SK-N-SH treated with all-trans-retinoic acid at 6 μM for 48 hours (cell line): ENCODE results near the gene SP3.

ENCODE experiments used
- ATAC-seq: fragments of 200-7000 bp; cut with Tn5 transposase; 3 replicates; pipeline ENCODE4 v1.9.1; 2020; ENCODE audit warnings: mild to moderate bottlenecking, moderate library complexity
- ARNTL ChIP-seq: fragments of 450-650 bp; formaldehyde crosslinking; IDR thresholded peaks from 2 replicates; pipeline ENCODE4 v1.5.0; 2020; ENCODE audit warnings: low read depth, mild to moderate bottlenecking, moderate library complexity, borderline replicate concordance
- BACH2 ChIP-seq: fragments of 250-450 bp; sonication (Bioruptor Pico); IDR thresholded peaks from 2 replicates; pipeline ENCODE4 v1.9.0; 2021; ENCODE audit warnings: mild to moderate bottlenecking, borderline replicate concordance
- CREB5 ChIP-seq: fragments of 250-450 bp; sonication (Bioruptor Pico); IDR thresholded peaks from 2 replicates; pipeline ENCODE4 v1.5.1; 2020; ENCODE audit warnings: low read depth, mild to moderate bottlenecking, moderate library complexity
- CSDC2 ChIP-seq: fragments of 250-450 bp; sonication (Bioruptor Pico); IDR thresholded peaks from 2 replicates; pipeline ENCODE4 v1.5.0; 2020; ENCODE audit warnings: mild to moderate bottlenecking, moderate library complexity
- ESRRG ChIP-seq: fragments of 250-450 bp; sonication (Bioruptor Pico); IDR thresholded peaks from 2 replicates; pipeline ENCODE4 v1.6.1; 2021; ENCODE audit warnings: mild to moderate bottlenecking
- GLIS3 ChIP-seq: fragments of 250-450 bp; sonication (Bioruptor Pico); IDR thresholded peaks from 2 replicates; pipeline ENCODE4 v1.5.0; 2020; ENCODE audit warnings: mild to moderate bottlenecking, moderate library complexity
- ISL1 ChIP-seq: fragments of 250-450 bp; sonication (Bioruptor Pico); IDR thresholded peaks from 2 replicates; pipeline ENCODE4 v2.1.2; 2022; ENCODE audit warnings: mild to moderate bottlenecking, moderate library complexity
- OSR1 ChIP-seq: fragments of 250-450 bp; sonication (Bioruptor Pico); IDR thresholded peaks from 2 replicates; pipeline ENCODE4 v1.8.0; 2022; ENCODE audit warnings: moderate library complexity, mild to moderate bottlenecking, inconsistent platforms
- PPARA ChIP-seq: fragments of 250-450 bp; sonication (Bioruptor Pico); IDR thresholded peaks from 2 replicates; pipeline ENCODE4 v1.5.0; 2020; ENCODE audit warnings: mild to moderate bottlenecking, borderline replicate concordance
- RARB ChIP-seq: fragments of 250-450 bp; sonication (Bioruptor Pico); IDR thresholded peaks from 2 replicates; pipeline ENCODE4 v1.8.0; 2021; ENCODE audit warnings: mild to moderate bottlenecking, moderate library complexity
- TCF4 ChIP-seq: fragments of 250-450 bp; sonication (Bioruptor Pico); IDR thresholded peaks from 2 replicates; pipeline ENCODE4 v1.8.0; 2021; ENCODE audit warnings: mild to moderate bottlenecking, moderate library complexity, borderline replicate concordance
- TOX ChIP-seq: fragments of 250-450 bp; sonication (Bioruptor Pico); IDR thresholded peaks from 2 replicates; pipeline ENCODE4 v1.8.0; 2021; ENCODE audit warnings: mild to moderate bottlenecking, moderate library complexity, borderline replicate concordance
- TSHZ2 ChIP-seq: fragments of 250-450 bp; sonication (Bioruptor Pico); IDR thresholded peaks from 2 replicates; pipeline ENCODE4 v1.5.0; 2020; ENCODE audit warnings: mild to moderate bottlenecking, moderate library complexity
- ZC3H10 ChIP-seq: fragments of 250-450 bp; sonication (Bioruptor Pico); IDR thresholded peaks from 2 replicates; pipeline ENCODE4 v1.5.1; 2021; ENCODE audit warnings: mild to moderate bottlenecking, moderate library complexity
- ZFP3 ChIP-seq: fragments of 250-450 bp; sonication (Bioruptor Pico); IDR thresholded peaks from 2 replicates; pipeline ENCODE4 v1.5.0; 2020; ENCODE audit warnings: mild to moderate bottlenecking, moderate library complexity
- ZNF565 ChIP-seq: fragments of 450-650 bp; formaldehyde crosslinking; conservative IDR thresholded peaks from 2 replicates; pipeline ENCODE4 v1.5.0; 2020; ENCODE audit warnings: low read depth, mild to moderate bottlenecking, moderate library complexity
- ZNF70 ChIP-seq: fragments of 450-650 bp; formaldehyde crosslinking; IDR thresholded peaks from 2 replicates; pipeline ENCODE4 v1.5.0; 2020; ENCODE audit warnings: mild to moderate bottlenecking, moderate library complexity
- ZNF8 ChIP-seq: fragments of 450-650 bp; formaldehyde crosslinking; IDR thresholded peaks from 2 replicates; pipeline ENCODE4 v1.5.0; 2020; ENCODE audit warnings: mild to moderate bottlenecking, moderate library complexity
- TF ChIP-seq, protein P1 (sequence below): fragments of 250-450 bp; sonication (Bioruptor Pico); IDR thresholded peaks from 2 replicates; pipeline ENCODE4 v1.8.0; 2020; ENCODE audit warnings: mild to moderate bottlenecking, moderate library complexity, borderline replicate concordance
- TF ChIP-seq, protein P2 (sequence below): fragments of 250-450 bp; sonication (Bioruptor Pico); IDR thresholded peaks from 2 replicates; pipeline ENCODE4 v1.8.0; 2021; ENCODE audit warnings: low read depth, mild to moderate bottlenecking, moderate library complexity, borderline replicate concordance

SP3 gene

GRCh38 chr2:173898996-173899395, 66.2 kb downstream of the SP3 start:
- TF ChIP-seq TCF4 (no peak), ZNF70 (CRISPR knock-in tag) (no peak), CREB5 (CRISPR knock-in tag) (no peak), GLIS3 (CRISPR knock-in tag) (no peak), ZC3H10 (no peak), ZNF565 (CRISPR knock-in tag) (no peak), PPARA (CRISPR knock-in tag) (no peak), ESRRG (CRISPR knock-in tag) (no peak), ISL1 (CRISPR knock-in tag) (no peak), OSR1 (CRISPR knock-in tag) (no peak), BACH2 (CRISPR knock-in tag) (no peak)
- TF ChIP-seq, protein P1, sequence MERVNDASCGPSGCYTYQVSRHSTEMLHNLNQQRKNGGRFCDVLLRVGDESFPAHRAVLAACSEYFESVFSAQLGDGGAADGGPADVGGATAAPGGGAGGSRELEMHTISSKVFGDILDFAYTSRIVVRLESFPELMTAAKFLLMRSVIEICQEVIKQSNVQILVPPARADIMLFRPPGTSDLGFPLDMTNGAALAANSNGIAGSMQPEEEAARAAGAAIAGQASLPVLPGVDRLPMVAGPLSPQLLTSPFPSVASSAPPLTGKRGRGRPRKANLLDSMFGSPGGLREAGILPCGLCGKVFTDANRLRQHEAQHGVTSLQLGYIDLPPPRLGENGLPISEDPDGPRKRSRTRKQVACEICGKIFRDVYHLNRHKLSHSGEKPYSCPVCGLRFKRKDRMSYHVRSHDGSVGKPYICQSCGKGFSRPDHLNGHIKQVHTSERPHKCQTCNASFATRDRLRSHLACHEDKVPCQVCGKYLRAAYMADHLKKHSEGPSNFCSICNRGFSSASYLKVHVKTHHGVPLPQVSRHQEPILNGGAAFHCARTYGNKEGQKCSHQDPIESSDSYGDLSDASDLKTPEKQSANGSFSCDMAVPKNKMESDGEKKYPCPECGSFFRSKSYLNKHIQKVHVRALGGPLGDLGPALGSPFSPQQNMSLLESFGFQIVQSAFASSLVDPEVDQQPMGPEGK (CRISPR knock-in tag) = no peak
- TF ChIP-seq, protein P2, sequence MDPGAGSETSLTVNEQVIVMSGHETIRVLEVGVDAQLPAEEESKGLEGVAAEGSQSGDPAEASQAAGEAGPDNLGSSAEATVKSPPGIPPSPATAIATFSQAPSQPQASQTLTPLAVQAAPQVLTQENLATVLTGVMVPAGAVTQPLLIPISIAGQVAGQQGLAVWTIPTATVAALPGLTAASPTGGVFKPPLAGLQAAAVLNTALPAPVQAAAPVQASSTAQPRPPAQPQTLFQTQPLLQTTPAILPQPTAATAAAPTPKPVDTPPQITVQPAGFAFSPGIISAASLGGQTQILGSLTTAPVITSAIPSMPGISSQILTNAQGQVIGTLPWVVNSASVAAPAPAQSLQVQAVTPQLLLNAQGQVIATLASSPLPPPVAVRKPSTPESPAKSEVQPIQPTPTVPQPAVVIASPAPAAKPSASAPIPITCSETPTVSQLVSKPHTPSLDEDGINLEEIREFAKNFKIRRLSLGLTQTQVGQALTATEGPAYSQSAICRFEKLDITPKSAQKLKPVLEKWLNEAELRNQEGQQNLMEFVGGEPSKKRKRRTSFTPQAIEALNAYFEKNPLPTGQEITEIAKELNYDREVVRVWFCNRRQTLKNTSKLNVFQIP = no peak
- no peak for ATAC-seq

DNA sequence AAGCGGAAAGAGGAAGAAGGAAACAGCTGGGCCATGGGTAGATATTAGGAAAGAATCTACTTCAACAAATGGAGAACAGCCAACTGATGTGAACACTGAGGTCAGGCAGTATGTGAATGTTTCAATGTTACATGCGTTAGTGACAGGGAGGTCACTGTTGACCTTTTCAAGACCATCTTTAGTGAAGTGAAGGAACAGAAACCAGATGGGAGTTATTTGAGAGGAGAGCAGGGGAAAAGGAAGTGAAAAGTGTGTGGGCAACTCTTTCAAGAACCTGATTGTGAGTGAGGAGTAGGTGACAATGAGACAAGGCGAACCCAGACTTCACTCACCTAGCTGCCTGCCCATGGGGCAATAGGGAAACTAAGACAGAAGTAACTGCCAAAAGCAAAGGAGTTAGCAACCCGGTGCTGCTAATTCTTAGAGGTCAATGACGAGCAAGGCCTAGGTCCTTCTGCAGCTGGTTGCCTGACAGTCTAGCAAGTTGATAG, 67.0 kb downstream of the SP3 start:
- no peak; the same call in 1 of the 3 replicates for ATAC-seq
- TF ChIP-seq TSHZ2 (CRISPR knock-in tag) = no peak
- no peak for TF ChIP-seq TOX (CRISPR knock-in tag)
- no peak for TF ChIP-seq RARB (CRISPR knock-in tag)
- TF ChIP-seq ZNF8 (CRISPR knock-in tag) = no peak
- no peak for TF ChIP-seq ISL1 (CRISPR knock-in tag)
- no peak for TF ChIP-seq BACH2 (CRISPR knock-in tag)
- TF ChIP-seq ZNF565 (CRISPR knock-in tag) = no peak
- TF ChIP-seq ARNTL (CRISPR knock-in tag) = no peak
- no peak for TF ChIP-seq CSDC2 (CRISPR knock-in tag)
- TF ChIP-seq, protein P2 = no peak

- ATAC-seq = no peak
- TF ChIP-seq PPARA (CRISPR knock-in tag) (no peak), GLIS3 (CRISPR knock-in tag) (no peak), ZNF70 (CRISPR knock-in tag) (no peak), ARNTL (CRISPR knock-in tag) (no peak), CSDC2 (CRISPR knock-in tag) (no peak), ZFP3 (CRISPR knock-in tag) (no peak)
These were observed 68.4 kb downstream of the SP3 start for GRCh38 chr2:173896755-173897154.
